Suppressor macrophage treated with lipopolysaccharide for 4 hours (primary cell): ENCODE results near the gene PLAC1.

Experiments used
- DNase-seq: peaks from one replicate; pipeline ENCODE4 v3.0.0-alpha.2; 2020

PLAC1 gene

DNA sequence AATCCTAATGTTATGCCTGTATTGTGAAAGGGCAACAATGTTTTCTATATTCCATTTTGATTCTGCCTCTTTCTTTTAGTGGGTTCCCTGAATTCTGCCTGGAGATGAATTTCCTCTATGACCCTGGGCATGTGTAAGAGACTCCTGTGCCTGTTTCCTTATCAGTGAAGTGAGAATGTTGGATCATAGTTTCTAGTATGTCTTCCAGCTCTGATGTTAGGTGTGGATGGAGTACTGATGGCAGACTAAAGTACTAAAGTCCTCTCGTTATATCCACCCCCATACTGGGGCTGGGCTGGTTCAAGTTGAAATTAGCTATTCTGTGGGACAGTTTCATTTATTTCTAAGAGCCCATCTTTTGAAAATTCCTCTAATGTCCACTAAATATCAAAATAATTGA lies 29.6 kb downstream of the PLAC1 start:
- DNase-seq, result no peak

DNA sequence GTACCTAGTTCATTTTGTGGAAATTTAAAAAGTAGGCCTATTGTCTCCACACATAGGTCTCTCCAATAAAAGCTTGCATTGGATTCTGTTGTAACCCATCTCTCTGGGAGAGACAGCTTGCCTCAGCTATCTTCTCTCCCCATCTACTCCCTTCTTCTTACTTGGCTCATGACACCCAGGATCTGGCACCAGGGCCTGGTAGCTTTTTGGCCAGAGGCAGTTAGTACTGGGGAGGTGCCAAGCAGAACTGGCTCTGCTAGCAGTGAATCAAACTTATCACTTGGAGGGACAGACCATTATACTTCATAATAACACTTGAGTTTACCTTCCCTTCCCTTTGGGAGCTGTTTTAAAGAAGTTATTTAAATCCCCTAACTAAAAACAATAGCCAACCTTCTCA lies 31.8 kb downstream of the PLAC1 start:
- no peak for DNase-seq

DNA sequence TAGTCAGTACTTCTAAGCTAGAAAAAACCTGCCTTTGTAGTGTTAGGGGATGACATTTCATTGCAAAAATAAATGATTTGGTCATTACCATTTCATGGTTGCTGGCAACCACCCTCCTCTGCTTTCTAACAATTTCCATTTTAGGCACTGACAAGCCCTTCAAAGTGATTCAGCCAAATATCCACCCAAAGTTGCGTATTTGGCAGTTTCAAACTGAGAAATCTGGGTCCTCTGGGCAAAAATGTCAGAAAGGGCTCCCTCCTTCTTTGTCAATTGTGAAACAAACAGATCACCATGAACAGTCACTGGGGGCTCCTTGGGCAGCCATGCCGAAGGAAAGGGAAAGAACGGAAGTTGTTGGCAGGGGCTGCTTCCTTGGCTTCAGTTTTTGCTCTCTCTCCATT lies 33.0 kb downstream of the PLAC1 start:
- DNase-seq, result peak; percentile 62

DNA sequence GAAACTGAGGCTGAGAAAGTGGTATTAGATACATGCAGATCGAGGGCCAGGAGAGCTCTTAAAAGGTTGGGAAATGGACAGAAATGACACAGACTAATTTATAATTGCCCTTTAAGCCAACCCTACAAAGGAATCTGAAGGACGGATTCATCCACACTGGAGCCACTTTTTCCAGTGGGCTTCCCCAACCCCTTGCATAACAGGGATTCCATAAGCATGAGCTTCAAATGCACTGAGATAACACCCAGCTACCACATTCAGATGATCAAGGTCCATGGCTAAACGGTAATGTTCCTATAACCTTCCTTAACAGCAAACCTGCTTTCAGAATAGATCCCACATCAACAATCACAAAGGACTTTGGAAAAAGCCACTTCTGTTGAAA lies 34.2 kb downstream of the PLAC1 start:
- no peak for DNase-seq

DNA sequence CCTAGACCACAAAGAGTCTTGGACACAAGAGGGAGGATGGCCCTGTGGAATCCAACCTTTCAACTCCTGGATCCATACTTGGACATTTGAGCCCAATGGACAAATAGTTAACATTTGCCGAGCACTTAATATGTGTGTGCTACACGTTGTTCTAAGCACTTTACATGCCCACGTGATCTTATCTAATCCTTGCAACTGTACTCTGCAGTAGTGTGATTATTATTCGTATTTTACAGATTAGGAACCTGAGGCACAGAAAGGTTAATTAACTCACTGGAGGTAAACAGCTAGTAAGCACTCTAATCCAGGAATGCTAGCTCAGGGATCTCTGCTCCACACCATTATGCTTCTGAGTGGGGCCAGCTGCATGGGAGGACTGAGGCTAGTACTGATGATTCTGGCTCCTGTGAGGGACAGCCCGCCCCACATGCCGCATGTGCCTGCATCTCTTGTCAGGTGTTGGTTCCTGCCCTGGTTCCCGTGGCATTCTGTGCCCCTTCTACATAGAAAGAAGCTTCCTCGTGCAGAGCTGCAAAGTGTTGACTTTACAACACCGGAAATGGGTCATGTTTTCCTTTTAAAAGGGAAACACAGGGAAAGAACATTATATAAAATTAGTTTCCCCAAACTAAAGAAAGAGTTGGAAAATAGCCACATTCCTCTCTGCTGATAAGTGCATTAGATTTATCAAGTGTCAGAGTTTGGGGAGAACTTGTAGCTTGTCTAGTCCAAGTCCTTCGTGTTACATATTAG lies 34.8 kb downstream of the PLAC1 start:
- no peak for DNase-seq

DNA sequence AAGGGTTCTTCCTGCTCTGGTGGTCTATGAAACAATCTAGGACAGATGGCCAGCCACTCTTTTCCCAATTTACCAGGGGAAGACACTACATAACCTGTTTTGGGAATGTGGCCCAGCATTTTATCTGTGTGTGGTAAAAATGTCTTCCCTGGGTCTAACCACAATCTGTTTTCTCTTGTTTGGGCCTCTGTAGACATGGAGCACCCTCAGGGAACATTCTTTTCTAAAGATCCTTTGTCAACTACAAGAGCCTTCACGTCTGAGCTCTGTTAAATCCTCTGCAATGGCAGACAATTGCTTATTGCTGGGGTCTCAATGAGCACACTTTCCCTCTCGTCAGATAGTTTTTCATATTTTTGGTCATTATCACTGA lies 35.5 kb downstream of the PLAC1 start:
- no peak for DNase-seq

DNA sequence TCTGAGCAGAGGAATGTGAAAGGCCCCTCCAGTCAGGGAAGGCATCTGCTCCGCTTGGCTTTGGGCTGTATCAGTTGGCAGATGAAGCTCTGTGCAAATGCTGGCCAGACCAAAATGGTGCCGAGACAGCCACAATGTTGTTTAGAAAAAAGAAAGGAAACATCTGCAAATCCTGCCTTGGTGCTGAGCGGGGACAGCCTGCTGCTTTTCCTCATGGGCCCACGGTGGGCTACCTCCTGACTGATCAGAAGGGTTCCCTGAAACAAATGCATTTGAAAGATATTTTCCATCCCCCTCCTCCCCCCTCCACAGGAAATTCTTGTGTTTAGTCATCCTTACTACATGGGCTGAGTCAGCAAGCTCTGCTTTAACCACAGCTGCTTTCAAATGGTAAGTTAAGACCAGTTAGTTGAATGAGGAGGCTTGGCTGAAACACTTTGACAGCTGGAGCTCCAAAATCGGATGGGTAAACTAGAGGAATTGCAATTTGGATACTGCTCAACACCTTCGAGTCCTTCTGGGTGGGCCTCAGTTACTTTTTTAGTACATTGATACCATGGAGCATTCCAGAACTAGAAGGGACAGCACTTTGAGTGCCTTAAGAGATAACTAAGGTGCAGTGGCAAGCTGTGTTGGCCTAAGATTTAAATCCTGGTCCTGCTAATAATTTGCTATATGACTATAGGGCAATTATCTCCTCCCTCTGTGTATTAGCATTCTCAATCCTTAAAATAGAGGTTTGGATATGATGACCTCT lies 36.0 kb downstream of the PLAC1 start:
- peak; percentile 59 for DNase-seq

DNA sequence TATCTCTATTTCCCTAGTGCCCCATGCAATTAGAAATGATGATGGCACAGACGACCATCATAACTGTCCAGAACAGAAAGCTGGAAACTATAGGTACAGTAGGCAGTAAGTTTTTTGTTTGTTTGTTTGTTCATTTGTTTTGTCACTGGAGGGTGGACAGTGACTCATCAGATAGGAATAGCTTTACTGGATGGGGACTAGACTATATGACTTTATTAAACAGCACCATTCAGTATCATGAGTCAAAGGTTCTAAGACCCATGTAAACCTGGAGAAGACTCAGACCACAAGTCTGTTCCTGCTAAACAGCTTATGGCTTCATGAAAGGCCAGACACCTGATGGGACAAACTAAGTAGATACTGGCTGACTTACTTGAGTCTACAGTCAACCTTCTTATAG lies 38.4 kb downstream of the PLAC1 start:
- no peak for DNase-seq

DNA sequence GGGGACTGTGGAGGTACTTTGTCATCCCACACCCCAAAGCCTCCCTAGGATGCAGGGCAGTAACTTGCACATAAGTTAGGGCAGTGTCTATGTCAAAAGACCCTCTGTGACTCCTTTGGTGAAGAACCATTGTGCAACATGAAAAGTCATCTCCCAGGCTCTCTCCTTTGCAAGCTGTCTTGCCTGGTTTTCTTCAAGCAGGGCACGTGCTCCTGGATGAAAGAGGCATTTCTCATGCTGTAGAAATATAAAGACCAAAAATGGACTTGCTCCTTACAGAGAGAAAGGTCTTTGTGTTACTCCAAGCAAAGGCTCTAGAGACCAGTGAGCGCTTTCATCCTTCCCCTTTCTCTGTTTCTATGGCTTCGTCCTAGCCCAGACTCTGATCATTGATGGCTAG lies 44.9 kb downstream of the PLAC1 start:
- DNase-seq, result no peak

DNA sequence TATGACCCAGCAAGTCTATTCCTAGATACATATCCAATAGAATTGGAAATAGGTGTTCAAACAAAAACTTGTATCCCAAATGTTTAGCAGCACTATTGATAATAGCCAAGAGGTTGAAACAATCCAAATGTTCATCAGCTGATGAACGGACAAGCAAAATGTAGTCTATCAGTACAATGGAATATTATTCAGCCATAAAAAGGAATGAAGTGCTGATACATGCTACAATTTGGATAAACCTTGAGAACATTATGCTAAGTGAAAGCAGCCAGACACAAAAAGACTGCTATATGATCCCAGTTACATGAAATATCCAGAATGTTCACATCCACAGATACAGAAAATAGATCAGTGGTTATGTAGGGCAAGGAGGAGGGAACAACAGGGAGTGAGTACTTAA lies 50.1 kb downstream of the PLAC1 start:
- no peak for DNase-seq

DNA sequence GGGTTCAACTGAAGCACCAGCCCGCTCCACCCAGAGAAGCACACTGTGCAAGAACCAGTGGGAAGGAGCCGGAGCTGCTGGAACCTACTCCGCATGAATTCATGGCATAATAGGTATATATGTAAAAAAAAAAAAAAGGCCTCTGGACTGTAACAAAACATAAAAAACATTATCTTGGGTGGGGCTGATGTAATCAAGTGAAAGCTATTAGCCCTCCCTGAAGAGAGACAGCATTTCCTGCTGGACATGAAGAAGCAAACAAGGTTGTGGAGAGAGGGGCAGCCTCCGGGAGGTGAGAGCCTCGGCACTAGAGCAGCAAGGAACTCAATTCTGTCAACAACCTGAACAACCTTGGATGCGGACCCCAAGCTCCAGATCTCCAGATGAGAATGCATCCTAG lies 50.7 kb downstream of the PLAC1 start:
- no peak for DNase-seq

DNA sequence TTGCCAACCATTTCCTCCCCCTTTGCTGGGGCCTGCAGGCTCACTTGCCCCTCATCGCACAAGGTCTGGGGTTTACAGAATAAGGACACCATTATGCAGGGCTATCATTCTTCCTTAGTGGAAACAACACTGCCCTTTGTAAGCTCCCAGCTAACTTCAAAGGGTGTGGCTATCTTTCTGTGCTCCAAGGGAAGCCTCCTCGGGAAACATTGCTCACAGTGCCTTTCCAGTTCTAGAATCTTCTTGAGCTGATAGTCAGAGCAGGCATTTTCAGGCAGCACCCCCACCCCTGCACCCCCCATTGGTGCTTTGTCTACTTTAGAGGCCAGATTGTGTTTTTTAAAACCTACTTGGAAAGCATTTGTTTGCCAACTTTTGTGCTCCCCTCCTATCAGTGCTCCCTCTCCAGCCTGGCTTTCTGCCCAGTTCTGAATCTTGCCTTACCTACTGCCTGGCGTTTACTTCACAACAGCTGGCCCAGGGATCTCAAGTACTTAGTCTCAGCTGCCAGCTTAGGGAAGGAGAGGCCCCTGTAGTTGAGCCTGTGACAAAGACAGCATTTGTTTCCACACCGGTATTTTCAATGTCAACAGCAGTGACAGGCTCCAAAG lies 53.5 kb downstream of the PLAC1 start:
- DNase-seq, result no peak

DNA sequence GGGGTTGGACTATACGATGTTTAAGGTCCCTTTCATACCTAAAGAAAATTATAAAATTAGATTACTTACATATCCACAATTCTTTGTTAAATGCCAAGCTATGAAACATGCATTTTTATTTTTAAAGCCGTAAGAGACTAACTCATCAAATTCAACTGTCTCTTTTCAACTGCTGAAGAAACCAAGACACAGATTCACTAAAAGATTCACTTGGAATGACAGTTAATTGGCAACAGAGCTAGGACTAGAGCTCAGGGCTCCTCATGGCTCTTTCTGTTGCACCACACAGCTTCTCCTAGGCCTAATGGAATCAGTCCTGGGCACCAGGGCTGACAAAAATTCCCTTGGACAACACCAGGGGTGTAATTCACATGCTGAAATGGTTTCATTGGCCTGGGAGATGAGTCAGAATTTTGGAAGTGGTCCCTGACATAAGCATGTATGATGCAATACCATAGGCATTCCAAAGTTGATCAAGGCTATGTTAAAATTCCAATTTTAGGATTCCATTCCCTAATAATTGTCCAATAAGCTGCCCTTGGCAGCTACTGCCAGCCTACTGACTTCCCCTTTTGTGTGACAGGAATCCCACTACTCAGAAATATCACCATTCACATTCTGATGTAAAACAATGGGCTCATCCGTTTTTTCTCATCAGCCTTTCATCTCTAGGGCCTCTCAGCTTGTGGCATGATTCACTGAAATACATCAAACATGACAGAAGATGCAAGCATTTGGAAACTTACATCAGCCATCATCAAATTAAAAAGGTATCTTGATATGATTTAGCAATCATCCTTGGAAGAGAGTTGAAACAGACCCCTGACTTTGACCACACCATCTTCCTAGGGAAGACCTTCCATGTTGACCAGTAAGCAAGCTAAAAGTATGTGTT lies 54.2 kb downstream of the PLAC1 start:
- peak; percentile 50 for DNase-seq

DNA sequence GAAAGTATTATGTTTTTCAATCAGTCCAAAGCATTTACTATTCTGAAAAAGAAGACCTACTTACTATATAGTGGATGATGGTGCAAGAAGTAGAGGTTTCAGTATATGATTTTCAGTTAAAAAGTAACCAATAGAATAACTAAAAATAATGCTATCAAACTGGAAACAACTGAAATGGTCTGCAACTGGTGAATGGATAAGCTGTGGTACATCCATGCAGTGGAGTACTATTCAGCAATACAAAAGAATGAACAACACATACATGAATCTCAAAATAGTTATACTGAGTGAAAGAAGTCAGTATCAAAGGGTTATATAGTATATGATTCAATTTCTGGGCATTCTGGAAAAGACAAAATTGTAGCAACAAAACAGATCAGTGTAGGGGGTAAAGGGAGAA lies 55.9 kb downstream of the PLAC1 start:
- no peak for DNase-seq

DNA sequence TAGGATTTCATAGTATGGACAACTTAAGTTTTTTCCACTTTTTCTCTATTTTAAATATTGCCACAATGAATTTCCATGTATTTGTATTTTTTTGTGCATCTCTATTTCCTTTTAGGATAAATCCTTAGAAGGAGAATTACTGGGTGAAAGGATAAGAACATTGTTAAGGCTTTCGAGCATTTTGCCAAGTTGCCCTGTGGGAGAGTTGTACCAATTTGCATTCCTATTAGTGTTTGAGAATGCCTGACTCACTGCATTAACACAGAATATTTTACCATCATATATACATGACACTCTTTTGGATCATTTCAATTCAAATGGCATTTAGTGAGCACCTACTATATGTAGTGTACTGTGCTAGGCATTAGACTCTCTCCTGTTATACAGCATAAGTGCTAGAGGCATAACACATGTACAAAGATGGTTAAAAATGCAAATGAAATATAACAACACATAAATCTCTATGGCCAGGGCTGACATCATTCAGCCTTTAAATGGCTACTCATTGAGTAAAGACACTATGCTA lies 57.0 kb downstream of the PLAC1 start:
- DNase-seq, result no peak

DNA sequence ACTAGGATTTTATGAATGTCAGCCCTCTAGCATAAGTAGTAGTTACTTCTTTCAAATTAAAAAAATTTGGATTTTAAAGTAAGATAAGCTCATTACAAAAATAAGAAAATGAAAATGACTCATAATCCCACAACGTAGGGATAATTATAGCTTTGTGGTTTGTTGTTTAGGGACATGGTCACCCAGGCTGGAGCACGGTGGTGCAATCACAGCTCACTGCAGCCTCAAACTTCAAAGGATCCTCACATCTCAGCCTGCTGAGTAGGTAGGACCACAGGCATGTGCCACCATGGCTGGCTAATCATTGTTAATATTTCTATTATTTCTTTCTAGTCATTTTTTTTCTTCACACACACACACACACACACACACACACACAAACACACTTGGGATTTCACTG lies 57.6 kb downstream of the PLAC1 start:
- DNase-seq, result no peak

DNA sequence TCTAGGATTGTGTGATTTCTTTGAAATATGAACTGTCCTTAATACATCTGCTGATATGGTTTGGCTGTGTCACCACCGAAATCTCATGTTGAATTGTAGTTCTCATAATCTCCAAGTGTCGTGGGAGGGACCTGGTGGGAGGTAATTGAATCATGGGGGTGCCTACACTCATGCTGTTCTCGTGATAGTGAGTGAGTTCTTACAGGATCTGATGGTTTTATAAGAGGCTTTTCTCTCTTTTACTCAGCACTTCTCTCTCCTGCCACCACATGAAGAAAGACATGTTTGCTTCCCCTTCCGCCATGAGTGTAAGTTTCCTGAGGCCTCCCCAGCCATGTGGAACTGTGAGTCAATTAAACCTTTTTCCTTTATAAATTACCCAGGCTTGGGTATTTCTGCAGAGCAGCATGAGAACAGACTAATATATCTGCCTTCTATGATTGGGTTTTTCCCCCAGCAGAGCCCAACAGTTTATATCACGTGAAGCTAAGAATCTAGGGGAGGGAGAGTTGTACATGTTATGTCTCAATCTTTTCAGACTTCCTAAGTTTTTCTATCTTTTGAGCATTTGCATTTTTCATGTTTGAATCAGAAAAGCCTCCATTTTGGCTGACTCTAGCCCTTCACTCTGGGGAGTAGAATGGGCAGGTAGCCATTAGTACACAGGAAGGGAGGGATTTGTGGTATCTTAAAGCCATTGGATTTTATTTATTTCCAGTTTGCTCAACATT lies 58.9 kb downstream of the PLAC1 start:
- peak; percentile 22 for DNase-seq

DNA sequence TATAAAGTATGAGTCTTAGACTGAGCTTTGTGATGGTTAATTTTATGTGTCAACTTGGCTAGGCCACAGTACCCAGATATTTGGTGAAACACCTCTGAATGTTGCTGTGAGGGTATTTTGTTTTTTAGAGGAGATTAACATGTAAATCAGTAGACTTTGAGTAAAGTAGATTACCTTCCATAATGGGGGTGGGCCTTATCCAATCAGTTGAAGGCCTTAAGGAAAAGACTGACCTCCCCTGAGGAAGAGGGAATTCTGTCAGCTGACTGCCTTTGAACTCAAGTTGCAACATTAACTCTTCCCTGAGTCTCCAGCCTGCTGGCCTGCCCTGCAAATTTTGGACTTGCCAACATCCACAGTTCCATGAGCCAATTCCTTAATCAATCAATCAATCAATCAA lies 66.0 kb downstream of the PLAC1 start:
- no peak for DNase-seq

DNA sequence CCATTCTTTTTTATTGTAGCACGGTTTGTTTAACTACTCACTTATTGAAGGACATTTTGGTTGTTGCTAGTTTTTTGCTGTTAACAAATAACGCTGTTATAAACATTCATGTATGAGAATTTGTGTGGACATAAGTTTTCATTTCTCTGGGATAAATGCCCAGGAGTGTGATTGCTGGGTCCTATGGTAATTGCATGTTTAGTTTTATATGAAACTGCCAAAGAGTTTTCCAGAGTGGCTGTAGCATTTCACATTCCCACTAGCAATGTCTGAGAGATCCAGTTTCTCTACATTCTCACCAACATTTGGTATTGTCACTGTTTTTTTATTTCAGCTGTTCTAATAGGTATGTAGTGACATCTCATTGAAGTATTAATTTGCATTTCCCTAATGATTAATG lies 66.8 kb downstream of the PLAC1 start:
- DNase-seq, result no peak

DNA sequence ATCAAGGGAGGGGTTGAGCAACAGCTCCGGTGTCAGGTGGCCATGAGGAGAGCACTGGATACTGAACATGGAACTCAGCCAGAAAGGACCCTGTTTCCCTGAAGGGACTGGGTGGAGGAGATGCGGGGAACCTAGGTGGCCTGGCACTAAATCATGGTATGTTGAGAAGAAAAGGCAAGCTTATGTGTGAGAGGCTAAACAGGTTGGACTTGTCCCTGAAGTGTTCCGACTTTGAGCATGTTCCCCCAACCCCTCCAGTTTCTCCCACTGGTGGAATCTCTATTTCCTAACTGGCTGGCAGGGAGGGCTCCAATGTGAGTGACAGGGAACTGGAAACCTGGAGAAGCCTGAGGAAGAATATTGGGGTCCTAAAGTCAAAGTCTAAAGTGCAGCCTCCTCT lies 69.5 kb downstream of the PLAC1 start:
- no peak for DNase-seq

DNA sequence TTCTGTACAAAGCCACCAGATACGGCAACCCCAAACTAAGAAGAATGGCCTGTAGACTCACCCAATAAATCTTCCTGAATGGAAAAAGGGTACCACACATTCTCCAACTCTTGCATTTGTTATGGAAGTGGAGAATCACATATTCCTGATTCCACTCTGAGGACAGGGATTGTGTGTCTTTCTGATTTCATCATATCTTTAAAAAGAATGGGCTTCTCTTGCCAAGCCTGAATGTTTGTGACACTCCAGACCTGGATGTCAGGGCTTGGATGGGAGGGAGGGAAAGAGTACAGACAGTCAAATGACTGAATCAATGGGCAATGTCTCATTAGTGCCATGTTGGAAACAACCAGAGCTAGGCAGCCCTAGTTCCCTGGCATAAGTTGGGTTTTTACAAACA lies 77.4 kb downstream of the PLAC1 start:
- no peak for DNase-seq

DNA sequence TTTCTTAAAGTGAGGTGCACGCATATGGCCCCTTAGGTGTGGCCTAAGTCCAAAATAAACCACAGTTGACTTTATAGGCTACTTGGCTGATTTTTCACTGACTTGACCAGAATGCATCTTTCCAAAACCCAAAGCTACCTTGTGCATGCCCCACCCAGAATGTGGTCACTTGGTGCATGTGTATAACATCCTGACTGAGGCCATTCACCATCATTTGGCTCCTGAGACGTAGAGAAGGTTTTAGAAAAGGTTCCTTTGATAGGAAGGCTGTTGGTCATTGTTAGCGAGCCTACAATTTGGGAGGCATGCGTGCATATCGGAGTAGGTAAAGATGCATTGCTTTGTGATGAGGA lies 84.6 kb downstream of the PLAC1 start:
- no peak for DNase-seq
